ENCODE data around the gene SLC2A13.
"Not testable (repeated sequence)": the region's sequence is repeated elsewhere in the genome, so short reads cannot be mapped to it uniquely, and the experiment has no call there.

Gene SLC2A13

GRCh38 chr12:39840422-39840821, 265.5 kb downstream of the SLC2A13 start:
- Mint-ChIP-seq H3K27me3 (no peaks in the 10 kb centered on the region), H3K4me3 (no peak overlapping the region), H3K9me3 (no peaks in the 10 kb centered on the region), H3K4me1 (no peaks in the 10 kb centered on the region), H3K27ac (no peak overlapping the region), H3K36me3 (ENCODE audit: low read depth) (no peaks in the 10 kb centered on the region)
- no peak for DNase-seq
- ATAC-seq = no peak

- Mint-ChIP-seq H3K9me3 (no peaks in the 10 kb centered on the region), H3K4me1 (no peaks in the 10 kb centered on the region), H3K36me3 (ENCODE audit: low read depth) (no peaks in the 10 kb centered on the region), H3K4me3 (no peak overlapping the region), H3K27ac (no peak overlapping the region), H3K27me3 (no peaks in the 10 kb centered on the region)
- ATAC-seq (no peak), DNase-seq (no peak)
Measured at GRCh38 chr12:39839072-39839471, 266.8 kb downstream of the SLC2A13 start.

- no peaks in the 10 kb centered on the region for H3K36me3 Mint-ChIP-seq (ENCODE audit: low read depth)
- no peaks in the 10 kb centered on the region for H3K9me3 Mint-ChIP-seq
- ATAC-seq (no peak), DNase-seq (no peak)
- no peak overlapping the region for H3K27ac Mint-ChIP-seq
- no peaks in the 10 kb centered on the region for H3K4me1 Mint-ChIP-seq
- H3K27me3 Mint-ChIP-seq = no peaks in the 10 kb centered on the region
- no peak overlapping the region for H3K4me3 Mint-ChIP-seq
Measured at GRCh38 chr12:39835517-39836489, 270.1 kb downstream of the SLC2A13 start.

- DNase-seq (no peak), ATAC-seq (no peak)
- no peaks in the 10 kb centered on the region for H3K4me1 Mint-ChIP-seq
- peaks cover 3% of the 10 kb centered on the region for H3K36me3 Mint-ChIP-seq (ENCODE audit: low read depth)
- no peaks in the 10 kb centered on the region for H3K9me3 Mint-ChIP-seq
- no peaks in the 10 kb centered on the region for H3K27me3 Mint-ChIP-seq
- no peak overlapping the region for H3K4me3 Mint-ChIP-seq
- no peak overlapping the region for H3K27ac Mint-ChIP-seq
Measured at GRCh38 chr12:39831587-39832315, 274.1 kb downstream of the SLC2A13 start.

GRCh38 chr12:39830852-39831520, 274.9 kb downstream of the SLC2A13 start:
- no peak for DNase-seq
- no peak overlapping the region for H3K4me3 Mint-ChIP-seq
- no peaks in the 10 kb centered on the region for H3K4me1 Mint-ChIP-seq

GRCh38 chr12:39830171-39830570, 275.7 kb downstream of the SLC2A13 start:
- no peaks in the 10 kb centered on the region for H3K27me3 Mint-ChIP-seq

More at GRCh38 chr12:39830852-39831520, 274.9 kb downstream of the SLC2A13 start:
- H3K27me3 Mint-ChIP-seq = no peaks in the 10 kb centered on the region
- no peaks in the 10 kb centered on the region for H3K9me3 Mint-ChIP-seq
- H3K36me3 Mint-ChIP-seq (ENCODE audit: low read depth) = peaks cover 3% of the 10 kb centered on the region
- no peak overlapping the region for H3K27ac Mint-ChIP-seq
- ATAC-seq = no peak

GRCh38 chr12:39824505-39825212, 281.2 kb downstream of the SLC2A13 start:
- DNase-seq (no peak), ATAC-seq (no peak)
- Mint-ChIP-seq H3K4me1 (no peaks in the 10 kb centered on the region), H3K27me3 (no peaks in the 10 kb centered on the region), H3K9me3 (no peaks in the 10 kb centered on the region), H3K27ac (no peak overlapping the region), H3K36me3 (ENCODE audit: low read depth) (peaks cover 3% of the 10 kb centered on the region), H3K4me3 (no peak overlapping the region)

More at GRCh38 chr12:39830171-39830570, 275.7 kb downstream of the SLC2A13 start:
- DNase-seq (no peak), ATAC-seq (no peak)
- Mint-ChIP-seq H3K4me3 (no peak overlapping the region), H3K4me1 (no peaks in the 10 kb centered on the region), H3K9me3 (no peaks in the 10 kb centered on the region), H3K27ac (no peak overlapping the region), H3K36me3 (ENCODE audit: low read depth) (peaks cover 3% of the 10 kb centered on the region)

GRCh38 chr12:39816671-39817185, 289.2 kb downstream of the SLC2A13 start:
- Mint-ChIP-seq H3K9me3 (no peaks in the 10 kb centered on the region), H3K36me3 (ENCODE audit: low read depth) (no peaks in the 10 kb centered on the region), H3K27ac (no peak overlapping the region), H3K4me1 (no peaks in the 10 kb centered on the region), H3K4me3 (no peak overlapping the region), H3K27me3 (no peaks in the 10 kb centered on the region)
- DNase-seq (no peak), ATAC-seq (no peak)

- H3K36me3 Mint-ChIP-seq (ENCODE audit: low read depth) = no peaks in the 10 kb centered on the region
- no peak overlapping the region for H3K4me3 Mint-ChIP-seq
- H3K4me1 Mint-ChIP-seq = no peaks in the 10 kb centered on the region
- no peak overlapping the region for H3K27ac Mint-ChIP-seq
- ATAC-seq (no peak), DNase-seq (no peak)
- H3K9me3 Mint-ChIP-seq = peaks cover 5% of the 10 kb centered on the region
- H3K27me3 Mint-ChIP-seq = no peaks in the 10 kb centered on the region
Measured at GRCh38 chr12:39815746-39816145, 290.1 kb downstream of the SLC2A13 start.

GRCh38 chr12:39814626-39815025, 291.3 kb downstream of the SLC2A13 start:
- H3K4me1 Mint-ChIP-seq = no peaks in the 10 kb centered on the region
- no peak overlapping the region for H3K27ac Mint-ChIP-seq
- no peak overlapping the region for H3K4me3 Mint-ChIP-seq
- peaks cover 6% of the 10 kb centered on the region for H3K9me3 Mint-ChIP-seq
- H3K27me3 Mint-ChIP-seq = no peaks in the 10 kb centered on the region
- DNase-seq (no peak), ATAC-seq (no peak)
- H3K36me3 Mint-ChIP-seq (ENCODE audit: low read depth) = no peaks in the 10 kb centered on the region

- no peak for ATAC-seq
- Mint-ChIP-seq H3K4me1 (no peaks in the 10 kb centered on the region), H3K27ac (no peak overlapping the region), H3K9me3 (peaks cover 6% of the 10 kb centered on the region), H3K27me3 (no peaks in the 10 kb centered on the region), H3K4me3 (no peak overlapping the region), H3K36me3 (ENCODE audit: low read depth) (no peaks in the 10 kb centered on the region)
- DNase-seq = no peak
Measured at GRCh38 chr12:39813776-39814175, 292.1 kb downstream of the SLC2A13 start.

GRCh38 chr12:39812456-39812855, 293.4 kb downstream of the SLC2A13 start:
- ATAC-seq; H3K27ac Mint-ChIP-seq; H3K4me3 Mint-ChIP-seq; DNase-seq; H3K9me3 Mint-ChIP-seq; H3K36me3 Mint-ChIP-seq (ENCODE audit: low read depth); H3K4me1 Mint-ChIP-seq; H3K27me3 Mint-ChIP-seq: not testable (repeated sequence)

- H3K4me3 Mint-ChIP-seq = no peak overlapping the region
- no peaks in the 10 kb centered on the region for H3K36me3 Mint-ChIP-seq (ENCODE audit: low read depth)
- DNase-seq = no peak
- peaks cover 6% of the 10 kb centered on the region for H3K9me3 Mint-ChIP-seq
- no peaks in the 10 kb centered on the region for H3K4me1 Mint-ChIP-seq
- no peaks in the 10 kb centered on the region for H3K27me3 Mint-ChIP-seq
- ATAC-seq = no peak
- H3K27ac Mint-ChIP-seq = no peak overlapping the region
Measured at GRCh38 chr12:39807043-39807442, 298.8 kb downstream of the SLC2A13 start.

GRCh38 chr12:39805651-39806050, 300.2 kb downstream of the SLC2A13 start:
- Mint-ChIP-seq H3K4me3 (no peak overlapping the region), H3K36me3 (ENCODE audit: low read depth) (no peaks in the 10 kb centered on the region), H3K27me3 (no peaks in the 10 kb centered on the region), H3K9me3 (peaks cover under 1% of the 10 kb centered on the region), H3K4me1 (no peaks in the 10 kb centered on the region), H3K27ac (no peak overlapping the region)
- DNase-seq (no peak), ATAC-seq (no peak)
